Activated T-helper 1 cell treated with anti-CD3 and anti-CD28 coated beads, Interleukin-12 subunit alpha, Interleukin-12 subunit beta, Interleukin-2, Interleukin-4 antibody, amounts not matched to agents 30 ng/mL and 10 ng/mL and 1 ng/mL, durations not matched to agents 14 hours and 24 hours and 36 hours (primary cell): ENCODE results near the gene UEVLD. TPM values are rescaled to one million over a fixed set of nuclear protein-coding genes. Genes with fewer than 3 reads are reported as not detected.
"Not testable (repeated sequence)": the region's sequence is repeated elsewhere in the genome, so short reads cannot be mapped to it uniquely, and the experiment has no call there.

ENCODE experiments used
- DNase-seq: peaks from one replicate; pipeline ENCODE4 v3.0.0; 2021; ENCODE audit warnings: low spot score
- H3K27ac Mint-ChIP-seq: one replicate; pipeline ENCODE4 v1.8.0; 2021; ENCODE audit warnings: mild to moderate bottlenecking, mixed read lengths
- H3K27me3 Mint-ChIP-seq: one replicate; pipeline ENCODE4 v1.8.0; 2022; ENCODE audit warnings: mild to moderate bottlenecking, moderate library complexity, mixed read lengths; ENCODE audit not compliant: insufficient read depth
- H3K36me3 Mint-ChIP-seq: one replicate; pipeline ENCODE4 v1.8.0; 2021; ENCODE audit warnings: low read depth, mixed read lengths
- H3K4me1 Mint-ChIP-seq: one replicate; pipeline ENCODE4 v1.8.0; 2021; ENCODE audit warnings: low read depth, mixed read lengths
- H3K4me3 Mint-ChIP-seq: one replicate; pipeline ENCODE4 v1.8.0; 2021; ENCODE audit warnings: mild to moderate bottlenecking, moderate library complexity, mixed read lengths
- H3K9me3 Mint-ChIP-seq: one replicate; pipeline ENCODE4 v1.8.0; 2021; ENCODE audit warnings: mixed read lengths
- intact Hi-C: fragments of 100-400 bp; cut with micrococcal nuclease; formaldehyde crosslinking; loops from one replicate; pipeline ENCODE4 v1.15.1; 2024
- total RNA-seq: library from RNA; stranded (reverse); gene quantifications from 2 replicates; pipeline ENCODE4 v1.2.3, GENCODE V29; 2022

The UEVLD gene
- total RNA-seq, 1 donor from 2014 or later: 31.2 TPM

- Mint-ChIP-seq H3K27me3 (no peaks in the 10 kb centered on the region), H3K27ac (no peak overlapping the region), H3K9me3 (no peaks in the 10 kb centered on the region), H3K36me3 (peaks cover 45% of the 10 kb centered on the region), H3K4me3 (no peak overlapping the region), H3K4me1 (peaks cover 41% of the 10 kb centered on the region)
- no peak for DNase-seq
- intact Hi-C loops: loop anchor here (10.0 kb wide), 2 partner anchors 508 to 1708 kb away; partner anchors contain the start of gene SAAL1
These were observed 23.9 kb upstream of the UEVLD start for GRCh38 chr11:18612394-18612793.

- DNase-seq: no peak
- Mint-ChIP-seq H3K36me3 (peaks cover 50% of the 10 kb centered on the region), H3K27ac (no peak overlapping the region), H3K27me3 (no peaks in the 10 kb centered on the region), H3K4me1 (peaks cover 31% of the 10 kb centered on the region), H3K4me3 (no peak overlapping the region), H3K9me3 (no peaks in the 10 kb centered on the region)
- intact Hi-C loops: loop anchor here (10.0 kb wide), 2 partner anchors 506 to 1706 kb away; partner anchors contain the start of gene SAAL1
These were observed 22.7 kb upstream of the UEVLD start for GRCh38 chr11:18611196-18611595.

- Mint-ChIP-seq H3K27me3 (no peaks in the 10 kb centered on the region), H3K4me3 (no peak overlapping the region), H3K27ac (no peak overlapping the region), H3K9me3 (no peaks in the 10 kb centered on the region), H3K36me3 (peaks cover 34% of the 10 kb centered on the region), H3K4me1 (peaks cover 4% of the 10 kb centered on the region)
- intact Hi-C loops: no loop called here
- DNase-seq: no peak
These were observed 19.8 kb upstream of the UEVLD start for GRCh38 chr11:18608376-18608775.

GRCh38 chr11:18600915-18601569, 12.5 kb upstream of the UEVLD start:
- H3K36me3 Mint-ChIP-seq: peaks cover 12% of the 10 kb centered on the region
- H3K27ac Mint-ChIP-seq: no peak overlapping the region
- peaks cover 4% of the 10 kb centered on the region for H3K4me1 Mint-ChIP-seq
- H3K27me3 Mint-ChIP-seq: no peaks in the 10 kb centered on the region
- H3K4me3 Mint-ChIP-seq: no peak overlapping the region
- intact Hi-C loops: no loop called here
- DNase-seq: no peak
- no peaks in the 10 kb centered on the region for H3K9me3 Mint-ChIP-seq

- peaks cover 10% of the 10 kb centered on the region for H3K36me3 Mint-ChIP-seq
- H3K9me3 Mint-ChIP-seq: no peaks in the 10 kb centered on the region
- peaks cover 4% of the 10 kb centered on the region for H3K4me1 Mint-ChIP-seq
- H3K27me3 Mint-ChIP-seq: no peaks in the 10 kb centered on the region
- DNase-seq: no peak
- intact Hi-C loops: no loop called here
- no peak within 1 kb of the TSS for H3K4me3 Mint-ChIP-seq
- H3K27ac Mint-ChIP-seq: no peak within 1 kb of the TSS
These were observed 11.3 kb upstream of the UEVLD start, which contains the start of gene MISFA for GRCh38 chr11:18599739-18600230. MISFA (plus strand) TSS chr11:18599789; CDS start chr11:18599929, 140 bp downstream.

GRCh38 chr11:18594999-18595749, 6.6 kb upstream of the UEVLD start:
- no peak for DNase-seq
- Mint-ChIP-seq H3K4me3 (no peak overlapping the region), H3K27ac (no peak overlapping the region), H3K36me3 (peaks cover 11% of the 10 kb centered on the region), H3K27me3 (no peaks in the 10 kb centered on the region), H3K9me3 (no peaks in the 10 kb centered on the region), H3K4me1 (peaks cover 9% of the 10 kb centered on the region)
- intact Hi-C loops: no loop called here

GRCh38 chr11:18594088-18594487, 5.6 kb upstream of the UEVLD start:
- H3K27me3 Mint-ChIP-seq, intact Hi-C loops, H3K4me3 Mint-ChIP-seq, H3K9me3 Mint-ChIP-seq, DNase-seq, H3K4me1 Mint-ChIP-seq, H3K27ac Mint-ChIP-seq: not testable (repeated sequence)
- peaks cover 11% of the 10 kb centered on the region for H3K36me3 Mint-ChIP-seq

GRCh38 chr11:18590571-18590970, 2.0 kb upstream of the UEVLD start:
- Mint-ChIP-seq H3K36me3 (peaks cover 3% of the 10 kb centered on the region), H3K4me3 (no peak overlapping the region), H3K9me3 (no peaks in the 10 kb centered on the region), H3K27ac (peak overlapping the region; percentile 33), H3K4me1 (peaks cover 5% of the 10 kb centered on the region), H3K27me3 (no peaks in the 10 kb centered on the region)
- no peak for DNase-seq
- intact Hi-C loops: no loop called here

- DNase-seq: no peak
- peaks cover 20% of the 10 kb centered on the region for H3K36me3 Mint-ChIP-seq
- no peaks in the 10 kb centered on the region for H3K27me3 Mint-ChIP-seq
- intact Hi-C loops: no loop called here
- no peak overlapping the region for H3K4me3 Mint-ChIP-seq
- no peaks in the 10 kb centered on the region for H3K9me3 Mint-ChIP-seq
- no peak overlapping the region for H3K27ac Mint-ChIP-seq
- peaks cover 46% of the 10 kb centered on the region for H3K4me1 Mint-ChIP-seq
These were observed 6.7 kb downstream of the UEVLD start for GRCh38 chr11:18581825-18582224.

- peaks cover 59% of the 10 kb centered on the region for H3K4me1 Mint-ChIP-seq
- intact Hi-C loops: no loop called here
- DNase-seq: no peak
- H3K36me3 Mint-ChIP-seq: peaks cover 31% of the 10 kb centered on the region
- no peaks in the 10 kb centered on the region for H3K9me3 Mint-ChIP-seq
- H3K4me3 Mint-ChIP-seq: no peak overlapping the region
- H3K27ac Mint-ChIP-seq: no peak overlapping the region
- no peaks in the 10 kb centered on the region for H3K27me3 Mint-ChIP-seq
These were observed 8.3 kb downstream of the UEVLD start for GRCh38 chr11:18580113-18580766.

- Mint-ChIP-seq H3K27me3 (no peaks in the 10 kb centered on the region), H3K36me3 (peaks cover 33% of the 10 kb centered on the region)
- intact Hi-C loops: loop anchor here (1.0 to 5.0 kb wide), 5 partner anchors 8 to 337 kb away; partner anchors contain the start of genes SPTY2D1 and TSG101
These were observed 9.4 kb downstream of the UEVLD start for GRCh38 chr11:18578975-18579598.

GRCh38 chr11:18575361-18575760, 13.2 kb downstream of the UEVLD start:
- Mint-ChIP-seq H3K36me3 (peaks cover 52% of the 10 kb centered on the region), H3K9me3 (no peaks in the 10 kb centered on the region), H3K4me3 (peak overlapping the region; percentile 22), H3K4me1 (peaks cover 58% of the 10 kb centered on the region), H3K27ac (peak overlapping the region; percentile 55), H3K27me3 (no peaks in the 10 kb centered on the region)
- intact Hi-C loops: loop anchor here (5.0 kb wide), 2 partner anchors 42 to 333 kb away; no protein-coding TSS in a partner anchor
- no peak for DNase-seq

More at GRCh38 chr11:18578975-18579598, 9.4 kb downstream of the UEVLD start:
- Mint-ChIP-seq H3K27ac (peak overlapping the region; percentile 80), H3K4me3 (peak overlapping the region; percentile 61), H3K9me3 (no peaks in the 10 kb centered on the region), H3K4me1 (peaks cover 65% of the 10 kb centered on the region)
- DNase-seq: peak; percentile 21
